ENCODE data around the gene PIANP.

The PIANP gene

GRCh38 chr12:6703631-6704030, 3.0 kb upstream of the PIANP start:
- H2AFZ ChIP-seq, result no peak overlapping the region
- H3K79me2 ChIP-seq, result no peaks in the 10 kb centered on the region
- H3K9me3 ChIP-seq (ENCODE audit: control insufficient read depth, low read length), result no peaks in the 10 kb centered on the region
- H3K4me3 ChIP-seq (ENCODE audit: low read depth, low read length), result no peak overlapping the region
- no peak overlapping the region for H3K27ac ChIP-seq
- H3K9ac ChIP-seq, result no peak overlapping the region
- no peak for TF ChIP-seq CTCF (IDR thresholded peaks at IDR 0.05)
- peaks cover 3% of the 10 kb centered on the region for H3K4me1 ChIP-seq
- no peak overlapping the region for H3K4me2 ChIP-seq (ENCODE audit: low read length)
- no peaks in the 10 kb centered on the region for H3K27me3 ChIP-seq (ENCODE audit: control insufficient read depth, insufficient read depth, low read length)
- H3K36me3 ChIP-seq (ENCODE audit: control insufficient read depth, insufficient read depth, low read length), result no peaks in the 10 kb centered on the region

GRCh38 chr12:6701078-6701768, 608 bp upstream of the PIANP start:
- peak overlapping the region; percentile 46 for H2AFZ ChIP-seq
- H3K4me2 ChIP-seq (ENCODE audit: low read length), result peak overlapping the region; percentile 83
- peak overlapping the region; percentile 53 for H3K4me3 ChIP-seq (ENCODE audit: low read depth, low read length)
- H3K27ac ChIP-seq, result no peak overlapping the region
- H3K27me3 ChIP-seq (ENCODE audit: control insufficient read depth, insufficient read depth, low read length), result no peaks in the 10 kb centered on the region
- no peaks in the 10 kb centered on the region for H3K36me3 ChIP-seq (ENCODE audit: control insufficient read depth, insufficient read depth, low read length)
- TF ChIP-seq CTCF (IDR thresholded peaks at IDR 0.05), result no peak
- no peaks in the 10 kb centered on the region for H3K79me2 ChIP-seq
- no peak overlapping the region for H3K9ac ChIP-seq
- no peaks in the 10 kb centered on the region for H3K9me3 ChIP-seq (ENCODE audit: control insufficient read depth, low read length)
- H3K4me1 ChIP-seq, result peaks cover 3% of the 10 kb centered on the region

GRCh38 chr12:6699989-6700645, 498 bp downstream of the PIANP start:
- no peaks in the 10 kb centered on the region for H3K9me3 ChIP-seq (ENCODE audit: control insufficient read depth, low read length)
- peak overlapping the region; percentile 83 for H3K4me2 ChIP-seq (ENCODE audit: low read length)
- H3K27me3 ChIP-seq (ENCODE audit: control insufficient read depth, insufficient read depth, low read length), result no peaks in the 10 kb centered on the region
- no peaks in the 10 kb centered on the region for H3K36me3 ChIP-seq (ENCODE audit: control insufficient read depth, insufficient read depth, low read length)
- H3K79me2 ChIP-seq, result no peaks in the 10 kb centered on the region
- TF ChIP-seq CTCF (IDR thresholded peaks at IDR 0.05), result no peak
- H3K4me3 ChIP-seq (ENCODE audit: low read depth, low read length), result peak overlapping the region; percentile 53
- H3K9ac ChIP-seq, result no peak overlapping the region
- peaks cover 3% of the 10 kb centered on the region for H3K4me1 ChIP-seq
- no peak overlapping the region for H3K27ac ChIP-seq
- peak overlapping the region; percentile 70 for H2AFZ ChIP-seq

GRCh38 chr12:6699259-6699988, 1.2 kb downstream of the PIANP start:
- no peaks in the 10 kb centered on the region for H3K36me3 ChIP-seq (ENCODE audit: control insufficient read depth, insufficient read depth, low read length)
- H3K27ac ChIP-seq, result no peak overlapping the region
- no peaks in the 10 kb centered on the region for H3K27me3 ChIP-seq (ENCODE audit: control insufficient read depth, insufficient read depth, low read length)
- H3K9me3 ChIP-seq (ENCODE audit: control insufficient read depth, low read length), result no peaks in the 10 kb centered on the region
- TF ChIP-seq CTCF (IDR thresholded peaks at IDR 0.05), result no peak
- H3K4me3 ChIP-seq (ENCODE audit: low read depth, low read length), result peak overlapping the region; percentile 53
- peaks cover 3% of the 10 kb centered on the region for H3K4me1 ChIP-seq
- no peaks in the 10 kb centered on the region for H3K79me2 ChIP-seq
- H3K9ac ChIP-seq, result no peak overlapping the region
- peak overlapping the region; percentile 83 for H3K4me2 ChIP-seq (ENCODE audit: low read length)
- H2AFZ ChIP-seq, result peak overlapping the region; percentile 70

Data from parathyroid adenoma (tissue), 2 donors.